Lower leg skin (tissue), 4 donors: ENCODE results near the gene COX7C. TPM values are rescaled to one million over a fixed set of nuclear protein-coding genes. Genes with fewer than 3 reads are reported as not detected.
"Not testable (repeated sequence)": the region's sequence is repeated elsewhere in the genome, so short reads cannot be mapped to it uniquely, and the experiment has no call there.

Experiments
- DNase-seq, 2 donors: peaks; one replicate each; pipeline ENCODE4 v3.0.0-alpha.2; 2019; ENCODE audit warnings: low spot score in 2 of 2
- H3K4me3 ChIP-seq: fragments of 200-600 bp; sonication (generic); 2 replicates; pipeline ENCODE4 v1.5.1; 2017; ENCODE audit warnings: mild to moderate bottlenecking, low read depth; ENCODE audit not compliant: poor library complexity, severe bottlenecking
- CTCF ChIP-seq, 3 donors: fragments of 450-650 bp; IDR thresholded peaks; one replicate each; pipeline ENCODE4 v1.5.1; 2016; ENCODE audit warnings: antibody characterized with exemption in 3 of 3, mild to moderate bottlenecking in 3 of 3, moderate library complexity in 2 of 3
- POLR2A ChIP-seq, 2 donors: fragments of 450-650 bp; IDR thresholded peaks; one replicate each; pipeline ENCODE4 v1.6.1; 2016 to 2017; ENCODE audit warnings: antibody characterized with exemption in 2 of 2, mild to moderate bottlenecking in 1 of 2, moderate library complexity in 1 of 2
- WGBS, 2 donors: methylation state at CpG; one replicate each; pipeline ENCODE4 v1.1.5; 2018; 5-methylcytosine and 5-hydroxymethylcytosine counted together
- intact Hi-C: fragments of 100-400 bp; cut with DNase I; formaldehyde crosslinking; loops from one replicate; pipeline ENCODE4 v1.15.0; 2023; ENCODE audit warnings: low total_unique reads
- total RNA-seq, 4 donors: library from RNA; depleted of rRNA; stranded (reverse); fragments of >200 nt; gene quantifications; one replicate each; pipeline ENCODE4 v1.1.0, GENCODE V29; 2016

Gene COX7C
- total RNA-seq, 4 donors from 2014 or later = 332 to 394 (median 383) TPM

GRCh38 chr5:86649832-86650505 lies 32.2 kb downstream of the COX7C start:
- no peak overlapping the region for H3K4me3 ChIP-seq
- TF ChIP-seq POLR2A (IDR thresholded peaks at IDR 0.05) (no peak), CTCF (IDR thresholded peaks at IDR 0.05) (no peak)
- no peak for DNase-seq
- intact Hi-C loops = no loop called here
- WGBS, 2 donors = 65 to 66% methylated on average over 3 of the region's 3 CpGs

- DNase-seq, H3K4me3 ChIP-seq, intact Hi-C loops: not testable (repeated sequence)
- WGBS, 2 donors = 75 to 90% methylated on average over 2 of the region's 2 CpGs
Observed at GRCh38 chr5:86660771-86661170, 43.0 kb downstream of the COX7C start.

GRCh38 chr5:86664173-86664572 lies 46.4 kb downstream of the COX7C start:
- no peak overlapping the region for H3K4me3 ChIP-seq
- no peak for DNase-seq
- intact Hi-C loops = no loop called here
- 76 to 79% methylated on average over 2 of the region's 2 CpGs for WGBS, 2 donors
- TF ChIP-seq POLR2A (IDR thresholded peaks at IDR 0.05) (no peak), CTCF (IDR thresholded peaks at IDR 0.05) (no peak)

GRCh38 chr5:86665984-86666760 lies 48.4 kb downstream of the COX7C start:
- TF ChIP-seq CTCF (IDR thresholded peaks at IDR 0.05) = no peak
- no peak for TF ChIP-seq POLR2A (IDR thresholded peaks at IDR 0.05)
- WGBS, 2 donors = 42 to 47% methylated on average over 13 of the region's 13 CpGs
- H3K4me3 ChIP-seq = no peak overlapping the region
- no peak for DNase-seq
- intact Hi-C loops = no loop called here

- TF ChIP-seq POLR2A (IDR thresholded peaks at IDR 0.05) = no peak
- no peak for TF ChIP-seq CTCF (IDR thresholded peaks at IDR 0.05)
- DNase-seq = no peak
Observed at GRCh38 chr5:86666981-86667380, 49.2 kb downstream of the COX7C start.

More at GRCh38 chr5:86666981-86667380, 49.2 kb downstream of the COX7C start:
- no peak overlapping the region for H3K4me3 ChIP-seq
- WGBS, 2 donors = 67 to 76% methylated on average over 3 of the region's 3 CpGs
- intact Hi-C loops = no loop called here
